ENCODE data around the gene NEO1. TPM values are rescaled to one million over a fixed set of nuclear protein-coding genes. Genes with fewer than 3 reads are reported as not detected.

NEO1 gene
- total and polyA plus RNA-seq, 2 experiments from 2014 or later = 4.5 to 13.6 TPM

DNA sequence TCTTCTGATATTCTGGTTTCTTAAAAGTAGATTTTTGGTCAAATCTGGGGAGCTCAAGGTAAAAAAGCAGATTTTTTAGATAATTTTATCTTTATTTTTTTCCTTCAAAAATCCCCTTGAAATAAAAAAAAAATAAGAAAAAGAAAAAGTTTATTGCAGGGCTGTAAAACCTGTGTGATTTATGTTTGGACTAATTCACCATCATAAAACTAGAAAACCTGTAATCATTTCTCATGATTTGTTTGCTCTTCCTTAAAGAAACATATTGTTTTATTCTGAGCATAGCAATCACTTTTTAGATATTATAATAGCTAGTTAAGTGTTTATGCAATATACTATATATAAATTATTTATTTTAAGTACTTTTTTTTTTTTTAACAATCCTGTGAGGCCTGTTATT, 68.0 kb downstream of the NEO1 start:
- no peaks in the 10 kb centered on the region for H3K9me3 ChIP-seq (ENCODE audit: low read depth)
- no peaks in the 10 kb centered on the region for H3F3A ChIP-seq (ENCODE audit: insufficient read depth)
- no peak overlapping the region for H3K9ac ChIP-seq
- no peak overlapping the region for H2AFZ ChIP-seq
- H3K27me3 ChIP-seq (replicated peaks; ENCODE audit: insufficient read depth) = no peaks in the 10 kb centered on the region
- H3K4me1 ChIP-seq (ENCODE audit: insufficient read depth) = no peaks in the 10 kb centered on the region
- no peak for DNase-seq
- H3K36me3 ChIP-seq (ENCODE audit: low read depth) = no peaks in the 10 kb centered on the region
- H3K9me2 ChIP-seq (ENCODE audit: insufficient read depth) = no peaks in the 10 kb centered on the region
- in situ Hi-C loops (cut with MboI) = no loop called here
- no peak overlapping the region for H3K4me2 ChIP-seq (ENCODE audit: unreplicated experiment)
- H3K27ac ChIP-seq = no peak overlapping the region
- TF ChIP-seq EZH2 (IDR thresholded peaks at IDR 0.05; ENCODE audit: insufficient read depth, poor library complexity, severe bottlenecking) (no peak), EZH2phosphoT487 (IDR thresholded peaks at IDR 0.05; ENCODE audit: insufficient read depth, low read depth) (no peak)
- H4K20me1 ChIP-seq (ENCODE audit: insufficient read depth) = no peaks in the 10 kb centered on the region
- no peak overlapping the region for H3K4me3 ChIP-seq
- no peaks in the 10 kb centered on the region for H3K79me2 ChIP-seq (ENCODE audit: insufficient read depth)

DNA sequence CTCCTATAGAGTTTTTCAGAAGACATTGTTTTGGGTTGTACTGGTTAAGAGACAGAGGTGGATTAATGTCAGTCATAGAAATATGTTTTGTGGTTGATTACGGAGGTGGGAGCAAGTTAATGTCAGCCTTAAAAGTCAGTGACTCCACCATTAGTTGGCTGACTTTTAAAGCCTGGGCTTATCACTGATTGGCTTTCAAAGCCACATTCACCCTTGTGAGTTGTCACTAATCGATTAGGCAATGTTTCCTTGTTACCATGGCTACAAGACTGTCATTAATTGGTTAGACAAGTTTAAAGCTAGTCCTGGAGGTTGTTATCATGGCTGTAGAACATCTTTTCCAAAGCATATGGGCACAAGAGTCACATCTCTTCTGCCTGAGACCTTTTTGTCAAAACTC, 73.0 kb downstream of the NEO1 start:
- Histone ChIP-seq H3K4me3 (no peak overlapping the region), H3K4me1 (ENCODE audit: insufficient read depth) (no peaks in the 10 kb centered on the region), H3F3A (ENCODE audit: insufficient read depth) (no peaks in the 10 kb centered on the region), H3K27ac (no peak overlapping the region), H3K36me3 (ENCODE audit: low read depth) (no peaks in the 10 kb centered on the region), H3K9ac (no peak overlapping the region), H3K79me2 (ENCODE audit: insufficient read depth) (no peaks in the 10 kb centered on the region), H4K20me1 (ENCODE audit: insufficient read depth) (no peaks in the 10 kb centered on the region), H3K9me2 (ENCODE audit: insufficient read depth) (no peaks in the 10 kb centered on the region), H2AFZ (no peak overlapping the region), H3K27me3 (replicated peaks; ENCODE audit: insufficient read depth) (no peaks in the 10 kb centered on the region), H3K4me2 (ENCODE audit: unreplicated experiment) (no peak overlapping the region), H3K9me3 (ENCODE audit: low read depth) (no peaks in the 10 kb centered on the region)
- DNase-seq = peak; percentile 37
- 65 to 68% methylated on average over 2 of the region's 2 CpGs for WGBS, 2 experiments (ENCODE audit: low coverage in 1 of 2, low lambda C conversion rate in 2 of 2, missing lambda C conversion rate in 2 of 2)
- in situ Hi-C loops (cut with MboI) = no loop called here
- TF ChIP-seq EZH2 (IDR thresholded peaks at IDR 0.05; ENCODE audit: insufficient read depth, poor library complexity, severe bottlenecking) (no peak), EZH2phosphoT487 (IDR thresholded peaks at IDR 0.05; ENCODE audit: insufficient read depth, low read depth) (no peak)

DNA sequence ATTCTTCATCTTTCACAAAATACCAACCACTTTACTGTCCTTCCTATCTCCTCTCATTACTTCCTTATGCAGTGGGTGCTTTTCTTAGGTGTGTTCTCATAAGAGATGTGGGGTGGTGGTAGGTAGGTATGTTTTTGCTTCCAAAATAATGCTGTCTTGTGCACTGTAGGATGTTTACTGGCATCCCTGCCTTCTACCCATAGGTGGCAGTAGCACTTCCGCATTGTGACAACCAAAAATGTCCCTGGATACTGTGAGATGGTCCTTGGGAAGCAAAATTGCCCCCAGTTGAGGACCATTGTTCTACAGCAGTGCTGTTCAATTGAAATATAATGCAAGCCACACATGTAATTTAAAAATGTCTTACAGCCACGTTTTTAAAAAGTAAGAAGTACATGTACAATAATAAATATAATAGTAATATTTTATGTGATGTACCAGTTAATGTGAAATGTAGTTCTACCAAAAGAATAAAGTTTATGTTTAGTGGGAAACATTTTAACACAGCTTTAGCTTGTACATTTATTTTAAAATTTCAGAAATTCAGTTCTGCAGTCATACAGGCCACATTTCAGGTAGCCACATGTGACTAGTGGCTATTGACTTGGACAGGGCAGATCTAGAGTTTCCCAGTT, 75.2 kb downstream of the NEO1 start:
- WGBS, 2 experiments (ENCODE audit: low coverage in 1 of 2, low lambda C conversion rate in 2 of 2, missing lambda C conversion rate in 2 of 2) = 82 to 92% methylated on average over 2 of the region's 2 CpGs
- no peak overlapping the region for H3K9ac ChIP-seq
- no peak overlapping the region for H2AFZ ChIP-seq
- no peaks in the 10 kb centered on the region for H3K9me2 ChIP-seq (ENCODE audit: insufficient read depth)
- in situ Hi-C loops (cut with MboI) = no loop called here
- no peaks in the 10 kb centered on the region for H3F3A ChIP-seq (ENCODE audit: insufficient read depth)
- H3K36me3 ChIP-seq (ENCODE audit: low read depth) = no peaks in the 10 kb centered on the region
- H4K20me1 ChIP-seq (ENCODE audit: insufficient read depth) = no peaks in the 10 kb centered on the region
- H3K9me3 ChIP-seq (ENCODE audit: low read depth) = no peaks in the 10 kb centered on the region
- H3K27ac ChIP-seq = no peak overlapping the region
- DNase-seq = peak; percentile 56
- H3K4me1 ChIP-seq (ENCODE audit: insufficient read depth) = no peaks in the 10 kb centered on the region
- TF ChIP-seq EZH2phosphoT487 (IDR thresholded peaks at IDR 0.05; ENCODE audit: insufficient read depth, low read depth) (no peak), EZH2 (IDR thresholded peaks at IDR 0.05; ENCODE audit: insufficient read depth, poor library complexity, severe bottlenecking) (no peak)
- no peaks in the 10 kb centered on the region for H3K27me3 ChIP-seq (replicated peaks; ENCODE audit: insufficient read depth)
- no peaks in the 10 kb centered on the region for H3K79me2 ChIP-seq (ENCODE audit: insufficient read depth)
- no peak overlapping the region for H3K4me3 ChIP-seq
- H3K4me2 ChIP-seq (ENCODE audit: unreplicated experiment) = no peak overlapping the region

DNA sequence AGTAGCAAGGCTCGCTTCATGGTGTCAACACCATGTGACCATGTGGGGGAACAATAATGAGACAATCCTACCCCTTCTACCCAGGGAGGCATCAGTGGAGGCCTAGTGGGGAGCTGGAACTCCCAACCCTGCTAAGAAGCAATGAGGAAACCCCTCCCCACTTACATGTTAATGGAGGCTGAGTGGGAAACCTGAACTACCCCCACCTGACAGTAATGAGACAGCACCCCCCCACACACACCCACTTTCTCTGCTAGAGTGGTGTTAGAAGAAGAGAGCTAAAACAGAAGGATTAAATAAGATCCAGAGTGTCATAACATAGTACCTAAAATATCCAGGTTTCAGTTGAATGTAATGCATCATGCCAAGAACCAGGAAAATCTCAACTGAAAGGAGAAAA, 78.6 kb downstream of the NEO1 start:
- Histone ChIP-seq H3F3A (ENCODE audit: insufficient read depth) (no peaks in the 10 kb centered on the region), H3K79me2 (ENCODE audit: insufficient read depth) (no peaks in the 10 kb centered on the region), H2AFZ (no peak overlapping the region), H3K36me3 (ENCODE audit: low read depth) (no peaks in the 10 kb centered on the region), H3K9ac (no peak overlapping the region), H3K4me1 (ENCODE audit: insufficient read depth) (no peaks in the 10 kb centered on the region), H4K20me1 (ENCODE audit: insufficient read depth) (no peaks in the 10 kb centered on the region), H3K4me3 (no peak overlapping the region), H3K4me2 (ENCODE audit: unreplicated experiment) (no peak overlapping the region), H3K27me3 (replicated peaks; ENCODE audit: insufficient read depth) (no peaks in the 10 kb centered on the region), H3K9me2 (ENCODE audit: insufficient read depth) (no peaks in the 10 kb centered on the region), H3K9me3 (ENCODE audit: low read depth) (no peaks in the 10 kb centered on the region), H3K27ac (no peak overlapping the region)
- in situ Hi-C loops (cut with MboI) = no loop called here
- WGBS, 2 experiments (ENCODE audit: low coverage in 1 of 2, low lambda C conversion rate in 2 of 2, missing lambda C conversion rate in 2 of 2) = 90% methylated on average over 1 of the region's 1 CpG
- TF ChIP-seq EZH2 (IDR thresholded peaks at IDR 0.05; ENCODE audit: insufficient read depth, poor library complexity, severe bottlenecking) (no peak), EZH2phosphoT487 (IDR thresholded peaks at IDR 0.05; ENCODE audit: insufficient read depth, low read depth) (no peak)
- no peak for DNase-seq

DNA sequence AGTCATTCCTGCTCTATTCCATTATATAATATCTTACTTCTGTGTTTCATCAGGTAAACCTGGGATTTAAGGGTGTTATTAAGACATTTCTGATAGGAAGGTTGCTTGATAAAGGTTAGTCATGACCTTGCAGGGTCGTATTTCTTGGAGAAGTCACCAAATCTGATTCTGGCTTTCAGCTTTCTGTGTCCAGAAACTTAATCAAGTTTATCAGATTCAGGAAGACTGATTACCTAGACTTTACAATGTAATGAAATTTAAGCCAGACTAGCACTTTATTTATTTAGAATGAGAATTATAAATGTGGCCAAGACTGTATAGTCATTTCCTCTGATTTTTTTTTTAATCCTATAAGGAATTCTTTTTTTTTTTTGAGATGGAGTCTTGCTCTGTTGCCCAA, 81.9 kb downstream of the NEO1 start:
- Histone ChIP-seq H3K4me2 (ENCODE audit: unreplicated experiment) (no peak overlapping the region), H4K20me1 (ENCODE audit: insufficient read depth) (no peaks in the 10 kb centered on the region), H3F3A (ENCODE audit: insufficient read depth) (no peaks in the 10 kb centered on the region), H3K9me2 (ENCODE audit: insufficient read depth) (no peaks in the 10 kb centered on the region), H3K79me2 (ENCODE audit: insufficient read depth) (no peaks in the 10 kb centered on the region), H3K9ac (no peak overlapping the region), H3K4me3 (no peak overlapping the region), H3K27ac (no peak overlapping the region), H3K9me3 (ENCODE audit: low read depth) (no peaks in the 10 kb centered on the region), H2AFZ (no peak overlapping the region), H3K4me1 (ENCODE audit: insufficient read depth) (no peaks in the 10 kb centered on the region), H3K36me3 (ENCODE audit: low read depth) (no peaks in the 10 kb centered on the region), H3K27me3 (replicated peaks; ENCODE audit: insufficient read depth) (no peaks in the 10 kb centered on the region)
- DNase-seq = no peak
- 89 to 96% methylated on average over 1 of the region's 1 CpG for WGBS, 2 experiments (ENCODE audit: low coverage in 1 of 2, low lambda C conversion rate in 2 of 2, missing lambda C conversion rate in 2 of 2)
- in situ Hi-C loops (cut with MboI) = no loop called here
- TF ChIP-seq EZH2 (IDR thresholded peaks at IDR 0.05; ENCODE audit: insufficient read depth, poor library complexity, severe bottlenecking) = no peak
